ENCODE results near the gene CHRNA3.
A peak's percentile ranks its signal among the peaks of the same experiment; 100 is the strongest.

Gene CHRNA3

GRCh38 chr15:78573416-78573815 lies 47.4 kb downstream of the CHRNA3 start:
- no peak for DNase-seq (ENCODE audit: low read depth)

DNA sequence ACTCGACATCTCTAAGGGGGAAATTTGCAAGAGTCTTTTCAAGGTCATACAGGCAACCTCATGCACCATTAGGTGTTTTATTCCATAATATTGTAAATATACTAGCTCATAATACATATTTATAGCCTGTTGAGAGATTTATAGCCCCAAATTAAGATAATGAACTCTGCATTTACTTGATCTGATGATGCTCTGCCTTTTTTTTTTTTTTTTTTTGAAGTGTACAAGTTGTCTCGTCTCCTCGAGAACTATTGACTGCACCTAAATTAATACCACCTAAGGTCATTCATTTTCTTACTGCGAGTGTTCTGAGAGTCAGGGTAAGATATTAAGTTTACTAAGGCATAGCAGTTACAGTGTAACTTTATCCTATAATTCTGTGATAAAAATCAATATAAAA lies 49.4 kb downstream of the CHRNA3 start:
- no peak for TF ChIP-seq CTCF (conservative IDR thresholded peaks at IDR 0.05; ENCODE audit: low read depth, low read length)
- DNase-seq (ENCODE audit: low read depth) = no peak
- H3K4me3 ChIP-seq (ENCODE audit: low read length) = no peak overlapping the region

More at GRCh38 chr15:78573416-78573815, 47.4 kb downstream of the CHRNA3 start:
- no peak for TF ChIP-seq CTCF (conservative IDR thresholded peaks at IDR 0.05; ENCODE audit: low read depth, low read length)
- no peak overlapping the region for H3K4me3 ChIP-seq (ENCODE audit: low read length)

GRCh38 chr15:78570710-78571109 lies 50.1 kb downstream of the CHRNA3 start:
- no peak overlapping the region for H3K4me3 ChIP-seq (ENCODE audit: low read length)
- no peak for TF ChIP-seq CTCF (conservative IDR thresholded peaks at IDR 0.05; ENCODE audit: low read depth, low read length)

GRCh38 chr15:78567531-78567930 lies 53.3 kb downstream of the CHRNA3 start:
- no peak for DNase-seq (ENCODE audit: low read depth)
- no peak for TF ChIP-seq CTCF (conservative IDR thresholded peaks at IDR 0.05; ENCODE audit: low read depth, low read length)
- no peak overlapping the region for H3K4me3 ChIP-seq (ENCODE audit: low read length)

More at GRCh38 chr15:78570710-78571109, 50.1 kb downstream of the CHRNA3 start:
- DNase-seq (ENCODE audit: low read depth) = no peak

GRCh38 chr15:78565951-78566774 lies 54.6 kb downstream of the CHRNA3 start:
- no peak for DNase-seq (ENCODE audit: low read depth)
- H3K4me3 ChIP-seq (ENCODE audit: low read length) = peak overlapping the region; percentile 68
- peak; percentile 29 for TF ChIP-seq CTCF (conservative IDR thresholded peaks at IDR 0.05; ENCODE audit: low read depth, low read length)

DNA sequence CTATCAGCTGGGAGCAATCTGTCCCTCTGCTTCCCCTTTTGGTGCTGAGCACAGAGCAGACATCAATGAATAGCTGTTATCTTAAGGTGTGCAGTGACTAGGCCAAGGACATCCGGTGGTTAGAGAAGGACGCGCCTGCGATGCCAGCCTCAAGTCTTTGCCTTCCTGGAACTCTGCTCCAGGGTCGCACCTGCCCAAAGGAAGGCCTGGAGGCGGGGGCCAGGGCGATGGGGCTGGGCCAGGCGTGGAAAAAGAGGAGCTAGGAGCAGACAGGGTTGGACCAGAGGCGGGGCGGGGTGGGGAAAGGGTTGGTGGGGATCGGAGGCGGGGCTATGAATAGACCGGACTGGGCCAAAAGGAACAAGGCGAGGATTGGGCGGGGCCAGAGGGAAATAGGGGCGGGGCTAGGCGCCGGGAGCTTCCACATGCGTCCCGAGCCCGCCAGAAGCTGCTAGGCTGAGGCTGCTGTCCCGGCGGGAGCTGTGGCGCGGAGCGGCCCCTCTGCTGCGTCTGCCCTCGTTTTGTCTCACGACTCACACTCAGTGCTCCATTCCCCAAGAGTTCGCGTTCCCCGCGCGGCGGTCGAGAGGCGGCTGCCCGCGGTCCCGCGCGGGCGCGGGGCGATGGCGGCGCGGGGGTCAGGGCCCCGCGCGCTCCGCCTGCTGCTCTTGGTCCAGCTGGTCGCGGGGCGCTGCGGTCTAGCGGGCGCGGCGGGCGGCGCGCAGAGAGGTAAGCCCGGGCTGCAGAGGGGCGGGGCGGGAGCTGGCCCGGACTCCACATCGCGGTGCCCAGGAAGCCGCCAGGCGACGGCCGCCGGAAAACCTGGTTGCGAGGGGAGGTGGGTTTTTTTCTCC lies 55.5 kb downstream of the CHRNA3 start, which contains the start of gene CHRNA5:
CHRNA5 (plus strand) TSS at position 424 of the 854 bp plus-strand sequence; CDS start at position 624, 200 bp downstream.
- DNase-seq (ENCODE audit: low read depth) = peak; percentile 34
- H3K4me3 ChIP-seq (ENCODE audit: low read length) = peak within 1 kb of the TSS; percentile 68
- TF ChIP-seq CTCF (conservative IDR thresholded peaks at IDR 0.05; ENCODE audit: low read depth, low read length) = no peak

All from retinal pigment epithelial cell (primary cell).